Progenitor cell of endocrine pancreas (in vitro differentiated cells): ENCODE results near the gene C18orf63. TPM values are rescaled to one million over a fixed set of nuclear protein-coding genes. Genes with fewer than 3 reads are reported as not detected.
"Not testable (repeated sequence)": the region's sequence is repeated elsewhere in the genome, so short reads cannot be mapped to it uniquely, and the experiment has no call there.

Experiments used
- DNase-seq: peaks from one replicate; pipeline ENCODE4 v3.0.0; 2021; ENCODE audit warnings: low spot score; ENCODE audit not compliant: unreplicated experiment
- H3K27ac Mint-ChIP-seq: 2 replicates; pipeline ENCODE4 v1.8.0; 2021; ENCODE audit warnings: mild to moderate bottlenecking, moderate library complexity, mixed read lengths
- H3K27me3 Mint-ChIP-seq: 2 replicates; pipeline ENCODE4 v1.8.0; 2021; ENCODE audit warnings: mixed read lengths
- H3K36me3 Mint-ChIP-seq: 2 replicates; pipeline ENCODE4 v1.8.0; 2022; ENCODE audit warnings: mixed read lengths; ENCODE audit not compliant: insufficient read depth
- H3K4me1 Mint-ChIP-seq: 2 replicates; pipeline ENCODE4 v1.8.0; 2021; ENCODE audit warnings: low read depth, mixed read lengths
- H3K4me3 Mint-ChIP-seq: 2 replicates; pipeline ENCODE4 v1.8.0; 2021; ENCODE audit warnings: low read depth, mild to moderate bottlenecking, moderate library complexity, mixed read lengths
- H3K9me3 Mint-ChIP-seq: 2 replicates; pipeline ENCODE4 v1.8.0; 2021; ENCODE audit warnings: low read depth, mixed read lengths
- total RNA-seq: library from RNA; stranded (reverse); gene quantifications from 2 replicates; pipeline ENCODE4 v1.2.1, GENCODE V29; 2021
- TF ChIP-seq, protein P1 (sequence below): fragments of 200-600 bp; sonication (generic); IDR thresholded peaks from one replicate; pipeline ENCODE4 v1.5.0; 2021; ENCODE audit warnings: antibody characterized with exemption, mild to moderate bottlenecking; ENCODE audit not compliant: unreplicated experiment

C18orf63 gene
- total RNA-seq, 1 donor from 2014 or later: not detected

DNA sequence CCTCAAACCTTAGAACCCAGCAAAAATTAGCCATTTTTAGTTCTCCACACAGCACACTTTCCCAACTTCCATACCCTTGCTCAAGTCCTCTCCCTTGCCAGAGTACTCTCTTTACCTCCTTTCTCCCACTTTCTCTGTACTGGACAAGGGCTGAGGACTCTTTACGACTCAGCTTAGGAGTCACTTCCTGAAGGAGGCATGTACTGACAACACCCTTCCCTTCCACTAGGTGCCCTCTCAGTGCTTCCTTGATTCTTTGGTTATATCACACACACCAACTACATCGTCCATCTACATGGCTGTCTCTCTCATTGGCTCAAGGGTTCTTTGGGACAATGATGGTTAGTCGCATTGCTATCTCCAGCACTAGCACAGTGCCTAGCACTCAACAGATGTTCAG lies 5.2 kb upstream of the C18orf63 start:
- no peaks in the 10 kb centered on the region for H3K36me3 Mint-ChIP-seq
- H3K27ac Mint-ChIP-seq: no peak overlapping the region
- H3K4me3 Mint-ChIP-seq: no peak overlapping the region
- H3K4me1 Mint-ChIP-seq: peaks cover 2% of the 10 kb centered on the region
- peaks cover 6% of the 10 kb centered on the region for H3K9me3 Mint-ChIP-seq
- TF ChIP-seq, protein P1, sequence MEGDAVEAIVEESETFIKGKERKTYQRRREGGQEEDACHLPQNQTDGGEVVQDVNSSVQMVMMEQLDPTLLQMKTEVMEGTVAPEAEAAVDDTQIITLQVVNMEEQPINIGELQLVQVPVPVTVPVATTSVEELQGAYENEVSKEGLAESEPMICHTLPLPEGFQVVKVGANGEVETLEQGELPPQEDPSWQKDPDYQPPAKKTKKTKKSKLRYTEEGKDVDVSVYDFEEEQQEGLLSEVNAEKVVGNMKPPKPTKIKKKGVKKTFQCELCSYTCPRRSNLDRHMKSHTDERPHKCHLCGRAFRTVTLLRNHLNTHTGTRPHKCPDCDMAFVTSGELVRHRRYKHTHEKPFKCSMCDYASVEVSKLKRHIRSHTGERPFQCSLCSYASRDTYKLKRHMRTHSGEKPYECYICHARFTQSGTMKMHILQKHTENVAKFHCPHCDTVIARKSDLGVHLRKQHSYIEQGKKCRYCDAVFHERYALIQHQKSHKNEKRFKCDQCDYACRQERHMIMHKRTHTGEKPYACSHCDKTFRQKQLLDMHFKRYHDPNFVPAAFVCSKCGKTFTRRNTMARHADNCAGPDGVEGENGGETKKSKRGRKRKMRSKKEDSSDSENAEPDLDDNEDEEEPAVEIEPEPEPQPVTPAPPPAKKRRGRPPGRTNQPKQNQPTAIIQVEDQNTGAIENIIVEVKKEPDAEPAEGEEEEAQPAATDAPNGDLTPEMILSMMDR: peak; percentile 25
- no peaks in the 10 kb centered on the region for H3K27me3 Mint-ChIP-seq
- no peak for DNase-seq

DNA sequence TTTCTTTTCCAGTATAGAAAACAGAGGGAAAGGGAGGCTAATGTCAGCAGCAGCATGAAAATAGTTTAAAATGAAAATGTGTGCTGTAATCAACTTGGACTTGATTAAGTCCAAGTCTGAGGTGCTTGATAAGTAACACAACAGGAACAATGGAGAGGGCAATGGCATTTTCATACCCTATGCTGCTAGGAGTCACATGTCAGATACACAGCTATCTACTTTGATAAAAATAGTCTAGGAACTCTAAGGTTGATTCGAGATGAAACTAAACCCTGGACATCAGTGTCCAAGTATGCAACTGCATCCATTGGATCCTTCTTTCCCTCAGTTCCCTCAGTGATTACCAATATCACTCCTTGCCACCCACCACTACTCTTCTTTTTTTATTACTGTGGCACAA lies 4.6 kb upstream of the C18orf63 start:
- Mint-ChIP-seq H3K27ac (no peak overlapping the region), H3K9me3 (peaks cover 6% of the 10 kb centered on the region), H3K36me3 (no peaks in the 10 kb centered on the region), H3K4me1 (no peaks in the 10 kb centered on the region), H3K27me3 (no peaks in the 10 kb centered on the region), H3K4me3 (no peak overlapping the region)
- DNase-seq: no peak
- TF ChIP-seq, protein P1: no peak

DNA sequence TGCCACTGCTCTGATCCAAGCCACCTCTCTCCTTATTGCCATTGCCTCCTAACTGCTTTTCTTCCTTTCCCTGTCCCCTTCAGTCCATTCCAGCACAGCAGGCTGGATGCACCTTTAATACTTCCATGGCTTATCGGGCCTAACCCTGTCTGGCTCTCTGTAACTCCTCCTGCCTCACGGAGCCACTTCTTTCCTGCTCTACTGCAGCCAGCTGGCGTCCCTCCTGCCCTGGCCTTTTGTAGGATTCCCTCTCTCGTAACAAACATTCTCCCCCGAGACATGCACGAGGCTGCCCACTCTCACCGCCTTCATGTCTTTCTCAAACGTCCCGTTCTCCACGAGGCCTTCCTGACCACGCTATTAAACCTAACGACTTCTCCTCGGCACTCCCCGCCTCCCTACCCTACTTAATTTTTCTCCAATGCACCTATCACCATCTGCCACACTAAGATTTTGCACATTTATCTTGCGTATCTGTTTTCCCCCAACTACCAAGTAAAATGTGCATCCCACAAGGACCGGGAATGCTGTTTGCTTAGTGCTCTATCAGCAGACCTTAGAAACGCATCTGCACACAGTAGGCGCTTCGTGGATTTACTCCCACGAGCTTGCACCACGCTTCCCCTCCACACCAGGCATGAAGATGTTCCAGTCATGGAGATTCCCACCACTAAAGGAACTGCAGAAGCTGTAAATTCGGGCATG lies 728 bp upstream of the C18orf63 start:
- TF ChIP-seq, protein P1: no peak
- Mint-ChIP-seq H3K27me3 (no peaks in the 10 kb centered on the region), H3K27ac (no peak overlapping the region), H3K4me1 (peaks cover 2% of the 10 kb centered on the region), H3K9me3 (no peaks in the 10 kb centered on the region), H3K36me3 (no peaks in the 10 kb centered on the region), H3K4me3 (no peak overlapping the region)
- no peak for DNase-seq

DNA sequence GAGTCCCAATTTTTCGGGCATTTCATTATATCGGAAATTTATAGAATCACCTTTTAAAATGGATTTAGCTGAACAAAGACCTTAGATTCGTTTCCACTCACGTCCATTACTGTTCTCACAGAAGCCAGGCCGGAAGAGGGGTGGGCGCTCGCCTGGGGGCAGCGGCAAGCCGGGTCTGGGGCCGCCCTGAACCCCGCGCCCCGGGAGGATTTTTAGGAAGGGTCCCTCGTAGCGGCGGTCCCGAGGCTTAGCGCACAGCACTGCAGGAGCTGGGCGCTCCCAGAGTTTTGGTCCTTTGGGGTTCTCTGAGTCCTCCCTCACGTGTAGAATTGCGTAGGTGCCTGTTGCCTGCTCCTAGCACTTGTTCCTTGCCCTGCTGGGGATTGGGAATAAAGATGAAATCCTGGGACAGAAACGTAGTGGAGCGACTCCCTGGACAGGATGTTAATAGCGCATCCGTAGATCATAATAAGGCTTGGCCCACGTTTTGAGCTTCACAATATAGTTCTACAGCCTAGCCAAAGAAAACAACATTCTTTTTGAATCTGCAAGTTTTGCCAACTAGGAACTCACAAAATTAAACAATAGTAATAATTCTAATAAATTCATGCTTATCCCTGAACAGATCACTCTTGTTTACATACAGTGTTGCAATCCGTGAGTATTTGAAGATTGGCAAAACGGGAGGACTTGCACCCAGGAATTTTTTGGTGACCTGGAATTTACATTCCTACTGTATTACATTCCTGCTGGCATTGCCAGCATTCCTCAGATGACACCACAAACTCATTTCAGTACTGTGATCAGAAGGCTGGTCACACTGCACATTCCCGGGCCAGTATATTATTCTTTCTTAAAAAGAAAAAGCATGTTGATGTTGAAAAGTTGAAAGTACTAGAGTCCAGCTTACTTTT lies 875 bp downstream of the C18orf63 start:
- Mint-ChIP-seq H3K9me3 (no peaks in the 10 kb centered on the region), H3K36me3 (no peaks in the 10 kb centered on the region), H3K4me1 (peaks cover 2% of the 10 kb centered on the region), H3K27ac (no peak overlapping the region), H3K4me3 (no peak overlapping the region), H3K27me3 (no peaks in the 10 kb centered on the region)
- DNase-seq: no peak
- TF ChIP-seq, protein P1: no peak

DNA sequence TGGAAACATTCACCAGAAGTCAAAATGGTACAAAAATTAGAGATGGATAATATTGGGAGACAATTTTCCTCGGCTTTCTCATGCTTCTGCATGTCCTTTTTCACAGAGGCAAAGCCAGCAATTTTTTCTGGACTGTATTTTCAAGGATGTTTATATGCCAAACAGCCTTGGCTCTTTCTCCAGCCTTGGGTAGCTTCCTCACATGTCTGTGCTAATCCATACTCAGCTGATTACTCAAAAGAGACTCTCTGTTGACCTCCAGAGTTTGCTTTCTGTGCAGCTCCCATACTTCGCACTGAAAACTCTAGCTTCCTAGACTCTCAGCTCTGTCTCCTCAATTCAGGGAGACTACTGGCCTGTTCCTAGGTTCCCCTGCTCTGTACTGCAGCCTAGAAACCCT lies 10.6 kb downstream of the C18orf63 start:
- peaks cover 18% of the 10 kb centered on the region for H3K4me1 Mint-ChIP-seq
- H3K27me3 Mint-ChIP-seq: no peaks in the 10 kb centered on the region
- peak overlapping the region; percentile 96 for H3K27ac Mint-ChIP-seq
- H3K9me3 Mint-ChIP-seq: no peaks in the 10 kb centered on the region
- DNase-seq: no peak
- TF ChIP-seq, protein P1: no peak
- H3K36me3 Mint-ChIP-seq: no peaks in the 10 kb centered on the region
- no peak overlapping the region for H3K4me3 Mint-ChIP-seq

DNA sequence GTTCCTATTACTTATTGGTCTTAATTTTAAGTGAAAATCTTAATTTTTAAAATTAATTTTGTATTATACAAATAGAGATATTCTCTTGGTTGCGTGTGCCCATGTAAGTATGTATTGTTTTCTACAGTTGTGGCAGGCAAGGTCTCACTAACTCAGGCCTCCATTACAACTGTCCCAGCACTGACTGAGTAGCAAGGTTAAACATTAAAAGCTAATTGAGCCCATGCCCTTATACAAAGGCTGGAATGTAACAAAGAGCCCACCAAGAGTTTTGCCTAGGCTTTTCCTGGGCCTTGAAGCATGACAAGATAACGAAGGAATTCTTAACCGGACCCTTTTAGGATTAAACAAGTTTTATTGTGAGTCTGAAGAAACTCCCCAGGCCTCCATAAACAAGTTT lies 11.2 kb downstream of the C18orf63 start:
- H3K4me3 Mint-ChIP-seq, H3K27me3 Mint-ChIP-seq, H3K36me3 Mint-ChIP-seq, DNase-seq, H3K9me3 Mint-ChIP-seq: not testable (repeated sequence)
- Mint-ChIP-seq H3K4me1 (peaks cover 18% of the 10 kb centered on the region), H3K27ac (peak overlapping the region; percentile 96)
